Right lobe of liver (tissue), 6 donors: Measurements from ENCODE around the gene NOTUM. TPM values are rescaled to one million over a fixed set of nuclear protein-coding genes. Genes with fewer than 3 reads are reported as not detected.
"Not testable (repeated sequence)": the region's sequence is repeated elsewhere in the genome, so short reads cannot be mapped to it uniquely, and the experiment has no call there.

Experiments used
- ATAC-seq, 4 donors: fragments of 200-7000 bp; cut with Tn5 transposase; one replicate each; pipeline ENCODE4 v1.9.1; 2020; ENCODE audit warnings: mild to moderate bottlenecking in 4 of 4, moderate library complexity in 4 of 4
- DNase-seq, 3 donors: peaks; one replicate each; pipeline ENCODE4 v3.0.0-alpha.2; 2020
- H3K27ac ChIP-seq, 3 donors: fragments of 200-600 bp; one replicate each; pipeline ENCODE4 v1.8.0; 2022
- H3K27me3 ChIP-seq, 2 donors: fragments of 200-600 bp; one replicate each; pipeline ENCODE4 v1.8.0; 2022
- H3K36me3 ChIP-seq, 4 donors: fragments of 200-600 bp; sonication (generic) in 1 of 4; one replicate each; pipeline versions ENCODE4 v1.5.1 to v1.8.0; 2017 to 2022; ENCODE audit warnings: control low read depth in 1 of 4
- H3K4me1 ChIP-seq, 4 donors: fragments of 200-600 bp; sonication (generic) in 1 of 4; one replicate each; pipeline versions ENCODE4 v1.5.1 to v1.8.0; 2017 to 2022; ENCODE audit warnings: control low read depth in 1 of 4
- H3K4me3 ChIP-seq, 3 donors: fragments of 200-600 bp; one replicate each; pipeline ENCODE4 v1.8.0; 2022
- H3K9me3 ChIP-seq, 4 donors: fragments of 200-600 bp; sonication (generic) in 1 of 4; one replicate each; pipeline versions ENCODE4 v1.5.1 to v1.8.0; 2017 to 2022; ENCODE audit warnings: control low read depth in 1 of 4
- CTCF ChIP-seq, 4 donors: fragments of 200-600 bp in 3 of 4; fragments of 450-650 bp in 1 of 4; IDR thresholded peaks; one replicate each; pipeline versions ENCODE4 v1.5.1 to v1.8.0; 2016 to 2022; ENCODE audit warnings: antibody characterized with exemption in 4 of 4, mild to moderate bottlenecking in 2 of 4
- POLR2A ChIP-seq: fragments of 450-650 bp; IDR thresholded peaks from one replicate; pipeline ENCODE4 v1.6.1; 2017; ENCODE audit warnings: antibody characterized with exemption, mild to moderate bottlenecking
- WGBS: methylation state at CpG from one replicate; pipeline ENCODE4 v1.1.6; 2018; ENCODE audit warnings: low coverage, low lambda C conversion rate; ENCODE audit not compliant: insufficient coverage; ENCODE audit errors: missing lambda C conversion rate; 5-methylcytosine and 5-hydroxymethylcytosine counted together
- intact Hi-C, 2 donors: fragments of 100-400 bp; cut with DNase I; formaldehyde crosslinking; loops; one replicate each; pipeline versions ENCODE4 v1.11.2 to v1.14.1; 2022
- total RNA-seq, 6 experiments: library from RNA; depleted of rRNA in 2 of 6; stranded (reverse); fragments of >200 nt in 2 of 6; fragmentation: NEBNext Ultra II Directional in 3 of 6; extraction: Animal tissue kit (Norgen Biotek cat#: 25700) in 3 of 6; gene quantifications; one replicate each; pipeline versions ENCODE4 v1.1.0 to v1.2.4, GENCODE V29; 2016 to 2023
- donor health status: DM: no; HTN: yes; CAD: no.
- donor health status: DM: no; HTN: no; CAD: no.
- donor health status: DM: no; HTN: no; CAD: no.
- donor health status: DM: no; HTN: yes; CAD: no.
- donor health status: DM: no; HTN: yes; CAD: no.

NOTUM gene
- total RNA-seq, 6 experiments from 2014 or later: 1.2 to 7.6 (median 3.0) TPM

- DNase-seq (no peak), ATAC-seq (peak in 1 of 4 donors; percentile 7)
- H3K27ac ChIP-seq: no peak overlapping the region
Observed at GRCh38 chr17:81918832-81919545, 42.0 kb downstream of the NOTUM start.

GRCh38 chr17:81918333-81918669, 42.7 kb downstream of the NOTUM start:
- H3K27me3 ChIP-seq, intact Hi-C loops, DNase-seq, H3K9me3 ChIP-seq: not testable (repeated sequence)
- H3K36me3 ChIP-seq: peaks cover 0 to 31% (median 16%) of the 10 kb centered on the region in 4 donors
- peak; percentile 9 to 46 (median 28) for ATAC-seq
- peak overlapping the region in 2 of 3 donors; percentile 83 to 89 for H3K4me3 ChIP-seq
- peaks cover 0 to 51% (median 24%) of the 10 kb centered on the region in 4 donors for H3K4me1 ChIP-seq
- WGBS: 12% methylated on average over 7 of the region's 9 CpGs
- peak overlapping the region in 2 of 3 donors; percentile 44 to 60 for H3K27ac ChIP-seq

More at GRCh38 chr17:81918832-81919545, 42.0 kb downstream of the NOTUM start:
- no peak overlapping the region for H3K4me3 ChIP-seq
- TF ChIP-seq POLR2A (no peak), CTCF (IDR thresholded peaks at IDR 0.05) (no peak)
- WGBS: 77% methylated on average over 8 of the region's 15 CpGs
- H3K4me1 ChIP-seq: peaks cover 0 to 57% (median 24%) of the 10 kb centered on the region in 4 donors
- no peaks in the 10 kb centered on the region for H3K27me3 ChIP-seq
- H3K36me3 ChIP-seq: peaks cover 0 to 24% (median 12%) of the 10 kb centered on the region in 4 donors
- intact Hi-C loops: no loop called here
- no peaks in the 10 kb centered on the region for H3K9me3 ChIP-seq

GRCh38 chr17:81917565-81918332, 43.2 kb downstream of the NOTUM start, which contains the start of gene SIRT7:
SIRT7 (minus strand) TSS chr17:81918176; CDS start chr17:81918131, 45 bp downstream.
- intact Hi-C loops: no loop called here
- 2% methylated on average over 38 of the region's 94 CpGs for WGBS
- Histone ChIP-seq H3K4me1 (peaks cover 0 to 49% (median 20%) of the 10 kb centered on the region in 4 donors), H3K27ac (peak within 1 kb of the TSS in 2 of 3 donors; percentile 44 to 60), H3K9me3 (no peaks in the 10 kb centered on the region), H3K4me3 (peak within 1 kb of the TSS; percentile 83 to 89 (median 87)), H3K36me3 (peaks cover 0 to 36% (median 17%) of the 10 kb centered on the region in 4 donors), H3K27me3 (no peaks in the 10 kb centered on the region)
- ATAC-seq (peak; percentile 68 to 83 (median 74)), DNase-seq (peak; percentile 81 to 86 (median 85))
- TF ChIP-seq POLR2A (peak; percentile 64), CTCF (IDR thresholded peaks at IDR 0.05) (no peak)

- ATAC-seq: no peak
- H3K4me3 ChIP-seq: peak overlapping the region in 1 of 3 donors; percentile 89
- WGBS: 57% methylated on average over 20 of the region's 21 CpGs
- TF ChIP-seq CTCF (IDR thresholded peaks at IDR 0.05) (no peak), POLR2A (peak; percentile 10)
- DNase-seq: no peak
- H3K4me1 ChIP-seq: peaks cover 0 to 44% (median 12%) of the 10 kb centered on the region in 4 donors
- intact Hi-C loops: no loop called here
- peaks cover 0 to 34% (median 12%) of the 10 kb centered on the region in 4 donors for H3K36me3 ChIP-seq
- no peaks in the 10 kb centered on the region for H3K27me3 ChIP-seq
- H3K9me3 ChIP-seq: no peaks in the 10 kb centered on the region
- H3K27ac ChIP-seq: no peak overlapping the region
Observed at GRCh38 chr17:81916234-81917001, 44.6 kb downstream of the NOTUM start.
